GM12892 (cell line): ENCODE data around the gene TNFRSF12A.

Experiments
- POLR2A ChIP-seq: IDR thresholded peaks from 2 replicates; pipeline ENCODE4 v1.6.1; 2011; ENCODE audit warnings: low read depth, low read length, control low read depth
- TAF1 ChIP-seq: IDR thresholded peaks from 2 replicates; pipeline ENCODE4 v1.6.1; 2011; ENCODE audit warnings: low read depth, mild to moderate bottlenecking, control low read depth, low read length, borderline replicate concordance

GRCh38 chr16:2982402-2982801 lies 37.8 kb upstream of the TNFRSF12A start:
- TF ChIP-seq POLR2A (no peak), TAF1 (no peak)
